Mucosa of stomach (tissue), 1 donor: ENCODE results near the gene HPCAL4.

Experiments
- H3K27me3 ChIP-seq: one replicate; pipeline ENCODE4 v1.7.0; 2013; ENCODE audit warnings: mild to moderate bottlenecking, low read length; ENCODE audit not compliant: control insufficient read depth, insufficient read depth
- H3K36me3 ChIP-seq: one replicate; pipeline ENCODE4 v1.7.0; 2013; ENCODE audit warnings: low read length; ENCODE audit not compliant: control insufficient read depth, insufficient read depth
- H3K4me1 ChIP-seq: one replicate; pipeline ENCODE4 v1.7.0; 2013; ENCODE audit warnings: mild to moderate bottlenecking, low read length; ENCODE audit not compliant: control insufficient read depth, insufficient read depth
- H3K4me3 ChIP-seq: one replicate; pipeline ENCODE4 v1.7.0; 2013; ENCODE audit warnings: low read length
- H3K9ac ChIP-seq: one replicate; pipeline ENCODE4 v1.7.0; 2013; ENCODE audit warnings: mild to moderate bottlenecking, low read length, moderate library complexity
- H3K9me3 ChIP-seq: one replicate; pipeline ENCODE4 v1.7.0; 2013; ENCODE audit warnings: mild to moderate bottlenecking, low read length, moderate library complexity; ENCODE audit not compliant: control insufficient read depth
- donor health status: Pancreatic carcinoma.

Gene HPCAL4

GRCh38 chr1:39671793-39672550 is 19.3 kb downstream of the HPCAL4 start, which contains the start of gene NT5C1A:
Gene NT5C1A (minus strand): TSS chr1:39672107. CDS start chr1:39672038, 69 bp downstream.
- Histone ChIP-seq H3K9me3 (no peaks in the 10 kb centered on the region), H3K4me3 (no peak within 1 kb of the TSS), H3K9ac (no peak within 1 kb of the TSS), H3K4me1 (peaks cover 10% of the 10 kb centered on the region), H3K27me3 (peaks cover 39% of the 10 kb centered on the region), H3K36me3 (no peaks in the 10 kb centered on the region)

GRCh38 chr1:39671433-39671792 is 19.8 kb downstream of the HPCAL4 start:
- Histone ChIP-seq H3K9ac (no peak overlapping the region), H3K9me3 (no peaks in the 10 kb centered on the region), H3K27me3 (peaks cover 39% of the 10 kb centered on the region), H3K36me3 (no peaks in the 10 kb centered on the region), H3K4me1 (peaks cover 10% of the 10 kb centered on the region), H3K4me3 (no peak overlapping the region)

GRCh38 chr1:39670689-39671088 is 20.5 kb downstream of the HPCAL4 start:
- peaks cover 10% of the 10 kb centered on the region for H3K4me1 ChIP-seq
- no peak overlapping the region for H3K9ac ChIP-seq
- peaks cover 39% of the 10 kb centered on the region for H3K27me3 ChIP-seq
- H3K4me3 ChIP-seq = no peak overlapping the region
- no peaks in the 10 kb centered on the region for H3K9me3 ChIP-seq
- H3K36me3 ChIP-seq = no peaks in the 10 kb centered on the region

GRCh38 chr1:39668894-39669293 is 22.3 kb downstream of the HPCAL4 start:
- no peak overlapping the region for H3K9ac ChIP-seq
- peaks cover 39% of the 10 kb centered on the region for H3K27me3 ChIP-seq

GRCh38 chr1:39668111-39668510 is 23.1 kb downstream of the HPCAL4 start:
- no peak overlapping the region for H3K4me3 ChIP-seq
- peaks cover 10% of the 10 kb centered on the region for H3K4me1 ChIP-seq
- H3K27me3 ChIP-seq = peaks cover 39% of the 10 kb centered on the region
- no peaks in the 10 kb centered on the region for H3K36me3 ChIP-seq
- no peaks in the 10 kb centered on the region for H3K9me3 ChIP-seq
- H3K9ac ChIP-seq = no peak overlapping the region

More at GRCh38 chr1:39668894-39669293, 22.3 kb downstream of the HPCAL4 start:
- Histone ChIP-seq H3K36me3 (no peaks in the 10 kb centered on the region), H3K4me1 (peaks cover 10% of the 10 kb centered on the region), H3K9me3 (no peaks in the 10 kb centered on the region), H3K4me3 (no peak overlapping the region)

GRCh38 chr1:39666772-39667171 is 24.5 kb downstream of the HPCAL4 start:
- peaks cover 28% of the 10 kb centered on the region for H3K27me3 ChIP-seq

GRCh38 chr1:39663559-39663958 is 27.7 kb downstream of the HPCAL4 start:
- Histone ChIP-seq H3K9ac (no peak overlapping the region), H3K9me3 (no peaks in the 10 kb centered on the region), H3K4me1 (no peaks in the 10 kb centered on the region), H3K36me3 (no peaks in the 10 kb centered on the region), H3K27me3 (peaks cover 1% of the 10 kb centered on the region), H3K4me3 (no peak overlapping the region)

More at GRCh38 chr1:39666772-39667171, 24.5 kb downstream of the HPCAL4 start:
- peaks cover 5% of the 10 kb centered on the region for H3K4me1 ChIP-seq
- no peak overlapping the region for H3K4me3 ChIP-seq
- no peaks in the 10 kb centered on the region for H3K9me3 ChIP-seq
- H3K36me3 ChIP-seq = no peaks in the 10 kb centered on the region
- no peak overlapping the region for H3K9ac ChIP-seq

GRCh38 chr1:39662861-39663260 is 28.4 kb downstream of the HPCAL4 start:
- H3K36me3 ChIP-seq = no peaks in the 10 kb centered on the region
- H3K4me3 ChIP-seq = no peak overlapping the region
- H3K9me3 ChIP-seq = no peaks in the 10 kb centered on the region
- peaks cover 1% of the 10 kb centered on the region for H3K27me3 ChIP-seq
- no peak overlapping the region for H3K9ac ChIP-seq
- H3K4me1 ChIP-seq = no peaks in the 10 kb centered on the region

- H3K9ac ChIP-seq = no peak overlapping the region
- H3K36me3 ChIP-seq = no peaks in the 10 kb centered on the region
- H3K4me3 ChIP-seq = no peak overlapping the region
- no peaks in the 10 kb centered on the region for H3K9me3 ChIP-seq
- H3K4me1 ChIP-seq = no peaks in the 10 kb centered on the region
- peaks cover 6% of the 10 kb centered on the region for H3K27me3 ChIP-seq
These were observed 31.7 kb downstream of the HPCAL4 start for GRCh38 chr1:39659538-39659937.

- Histone ChIP-seq H3K9me3 (no peaks in the 10 kb centered on the region), H3K27me3 (peaks cover 9% of the 10 kb centered on the region), H3K36me3 (no peaks in the 10 kb centered on the region), H3K4me1 (no peaks in the 10 kb centered on the region), H3K4me3 (no peak overlapping the region), H3K9ac (no peak overlapping the region)
These were observed 32.1 kb downstream of the HPCAL4 start for GRCh38 chr1:39659110-39659509.

GRCh38 chr1:39657923-39658485 is 33.2 kb downstream of the HPCAL4 start:
- no peak overlapping the region for H3K4me3 ChIP-seq
- H3K9ac ChIP-seq = no peak overlapping the region
- H3K27me3 ChIP-seq = peaks cover 14% of the 10 kb centered on the region
- no peaks in the 10 kb centered on the region for H3K4me1 ChIP-seq
- no peaks in the 10 kb centered on the region for H3K36me3 ChIP-seq
- no peaks in the 10 kb centered on the region for H3K9me3 ChIP-seq

- Histone ChIP-seq H3K9ac (no peak overlapping the region), H3K4me1 (no peaks in the 10 kb centered on the region), H3K27me3 (peaks cover 14% of the 10 kb centered on the region), H3K36me3 (no peaks in the 10 kb centered on the region), H3K9me3 (no peaks in the 10 kb centered on the region), H3K4me3 (no peak overlapping the region)
These were observed 33.8 kb downstream of the HPCAL4 start for GRCh38 chr1:39657402-39657801.
